HUES48 (cell line): ENCODE measurements around the gene SCN4A.

Experiments used
- H3K27ac ChIP-seq: one replicate; pipeline ENCODE4 v1.7.0; 2013; ENCODE audit warnings: low read depth, low read length, inconsistent platforms
- H3K27me3 ChIP-seq: 2 replicates; pipeline ENCODE4 v1.6.1; 2013; ENCODE audit warnings: mild to moderate bottlenecking, low read length; ENCODE audit not compliant: control insufficient read depth, insufficient read depth
- H3K36me3 ChIP-seq: 2 replicates; pipeline ENCODE4 v1.6.1; 2013; ENCODE audit warnings: low read length; ENCODE audit not compliant: control insufficient read depth, insufficient read depth
- H3K4me1 ChIP-seq: 2 replicates; pipeline ENCODE4 v1.6.1; 2013; ENCODE audit warnings: mild to moderate bottlenecking, low read length; ENCODE audit not compliant: control insufficient read depth, insufficient read depth
- H3K4me3 ChIP-seq: 2 replicates; pipeline ENCODE4 v1.5.1; 2013; ENCODE audit warnings: mild to moderate bottlenecking, low read depth, low read length
- H3K9ac ChIP-seq: 2 replicates; pipeline ENCODE4 v1.6.1; 2013; ENCODE audit warnings: mild to moderate bottlenecking, low read depth, low read length, moderate library complexity
- H3K9me3 ChIP-seq: 2 replicates; pipeline ENCODE4 v1.6.1; 2013; ENCODE audit warnings: low read length; ENCODE audit not compliant: control insufficient read depth, insufficient read depth

The SCN4A gene

DNA sequence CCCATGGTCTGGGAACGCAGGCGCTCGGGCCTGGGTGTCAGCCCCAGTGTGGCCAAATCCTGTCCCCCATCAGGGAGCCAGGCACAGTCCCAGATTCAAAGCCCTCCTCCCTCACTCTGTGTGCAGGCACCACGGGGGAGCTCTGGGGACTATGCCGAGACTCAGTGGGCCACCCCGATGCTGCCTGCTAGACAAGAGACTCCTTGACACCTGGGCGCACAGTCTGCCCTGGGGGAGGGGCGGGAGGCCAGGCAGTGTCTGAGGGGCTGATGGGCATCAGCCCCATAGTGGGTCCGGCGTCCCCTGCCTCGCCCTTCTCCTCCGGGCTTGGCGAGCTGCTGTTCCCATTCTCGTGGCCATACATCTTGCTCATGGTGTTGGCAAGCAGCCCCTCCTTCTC is 32.1 kb downstream of the SCN4A start:
- H3K36me3 ChIP-seq: peaks cover 15% of the 10 kb centered on the region; the same call in 1 of the 2 replicates
- H3K27me3 ChIP-seq: no peaks in the 10 kb centered on the region
- no peaks in the 10 kb centered on the region for H3K4me1 ChIP-seq

DNA sequence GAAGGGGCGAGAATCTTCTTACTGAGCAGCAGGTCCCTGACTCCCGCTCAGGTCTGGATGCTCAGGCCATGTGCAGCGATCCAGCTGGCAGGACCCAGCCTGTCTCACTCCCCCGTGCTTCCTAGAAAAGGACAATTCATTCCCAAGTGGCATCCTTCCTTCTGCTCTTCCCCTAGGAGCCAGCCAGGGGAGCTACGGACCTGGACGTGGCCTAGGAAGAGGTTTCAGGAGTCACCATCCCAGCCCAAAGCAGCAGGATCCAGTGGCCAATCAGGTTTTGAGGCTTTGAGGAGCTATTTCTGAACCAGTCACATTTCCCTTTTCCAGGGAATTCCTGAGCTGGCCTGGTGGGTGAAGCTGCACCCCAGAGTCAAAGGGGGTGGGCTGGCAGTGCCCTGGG is 32.8 kb downstream of the SCN4A start:
- Histone ChIP-seq H3K9me3 (no peaks in the 10 kb centered on the region), H3K9ac (no peak overlapping the region), H3K4me3 (no peak overlapping the region), H3K27ac (no peak overlapping the region), H3K4me1 (no peaks in the 10 kb centered on the region), H3K36me3 (peaks cover 15% of the 10 kb centered on the region; the same call in 1 of the 2 replicates), H3K27me3 (no peaks in the 10 kb centered on the region)

More for the DNA sequence above, 32.1 kb downstream of the SCN4A start:
- H3K9me3 ChIP-seq: no peaks in the 10 kb centered on the region
- no peak overlapping the region for H3K4me3 ChIP-seq
- H3K27ac ChIP-seq: no peak overlapping the region
- H3K9ac ChIP-seq: no peak overlapping the region

DNA sequence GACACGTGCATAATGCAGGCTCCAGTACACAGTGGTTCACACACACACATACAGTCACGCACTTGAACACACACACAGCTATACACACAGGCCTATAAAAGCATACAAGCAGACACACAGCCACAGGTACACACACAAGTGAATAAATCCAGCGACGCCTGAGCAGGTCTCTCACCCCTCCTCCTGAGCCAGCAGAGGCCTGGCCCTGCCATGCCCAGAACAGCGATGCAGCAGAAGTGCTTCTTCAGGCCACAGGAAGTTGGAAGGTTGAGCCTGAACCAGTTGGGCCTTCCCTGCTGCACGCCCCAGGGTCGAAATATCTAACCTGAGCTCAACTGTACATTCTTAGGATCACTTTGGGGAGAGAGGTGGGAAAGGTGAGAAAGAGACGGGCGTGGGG is 33.3 kb downstream of the SCN4A start:
- Histone ChIP-seq H3K4me3 (no peak overlapping the region), H3K27ac (no peak overlapping the region), H3K9ac (no peak overlapping the region), H3K27me3 (no peaks in the 10 kb centered on the region), H3K4me1 (no peaks in the 10 kb centered on the region), H3K9me3 (no peaks in the 10 kb centered on the region), H3K36me3 (peaks cover 15% of the 10 kb centered on the region; the same call in 1 of the 2 replicates)

DNA sequence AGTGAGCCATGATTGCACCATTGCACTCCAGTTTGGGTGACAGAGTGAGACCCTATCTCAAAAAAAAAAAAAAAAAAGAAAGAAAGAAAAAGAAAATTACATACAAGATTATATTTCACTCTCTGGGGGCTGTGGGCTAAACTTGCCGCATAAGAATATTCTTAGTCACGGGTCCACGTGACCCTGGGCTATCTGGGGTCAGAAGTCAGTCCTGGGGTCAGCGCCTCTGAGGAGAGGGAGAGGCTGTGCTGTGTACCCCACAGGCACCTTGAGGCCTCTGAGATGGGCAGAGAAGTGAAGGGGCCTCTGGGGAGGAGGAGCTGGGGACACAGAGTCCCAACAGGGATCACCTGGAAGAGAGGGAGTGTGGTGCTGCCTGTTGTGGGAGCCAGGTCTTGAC is 34.8 kb downstream of the SCN4A start:
- no peak overlapping the region for H3K9ac ChIP-seq
- H3K27me3 ChIP-seq: no peaks in the 10 kb centered on the region
- no peak overlapping the region for H3K4me3 ChIP-seq
- no peaks in the 10 kb centered on the region for H3K9me3 ChIP-seq
- peaks cover 15% of the 10 kb centered on the region; the same call in 1 of the 2 replicates for H3K36me3 ChIP-seq
- H3K4me1 ChIP-seq: no peaks in the 10 kb centered on the region
- no peak overlapping the region for H3K27ac ChIP-seq

DNA sequence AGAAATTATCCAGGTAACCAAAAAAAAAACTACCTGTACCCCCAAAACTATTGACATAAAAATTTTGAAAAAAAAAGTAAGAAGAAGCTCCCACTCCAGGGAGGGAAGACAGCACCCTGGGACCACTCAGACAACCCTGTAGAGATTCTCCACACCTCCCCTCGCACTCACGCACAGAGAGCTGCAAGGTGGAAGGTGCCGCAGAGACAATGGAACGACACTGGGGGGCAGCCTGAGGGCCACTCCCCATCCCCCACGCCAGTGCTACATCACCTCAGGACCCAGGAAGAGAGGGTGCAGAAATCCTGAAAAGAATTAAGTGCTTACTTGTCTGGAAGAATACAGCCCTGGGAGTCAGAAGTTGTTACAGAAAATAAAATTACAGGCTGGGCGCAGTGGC is 35.4 kb downstream of the SCN4A start:
- Histone ChIP-seq H3K4me3 (no peak overlapping the region), H3K27me3 (no peaks in the 10 kb centered on the region), H3K9ac (no peak overlapping the region), H3K27ac (no peak overlapping the region), H3K4me1 (peaks cover 3% of the 10 kb centered on the region; the same call in 1 of the 2 replicates), H3K36me3 (peaks cover 10% of the 10 kb centered on the region; the same call in 1 of the 2 replicates), H3K9me3 (no peaks in the 10 kb centered on the region)

DNA sequence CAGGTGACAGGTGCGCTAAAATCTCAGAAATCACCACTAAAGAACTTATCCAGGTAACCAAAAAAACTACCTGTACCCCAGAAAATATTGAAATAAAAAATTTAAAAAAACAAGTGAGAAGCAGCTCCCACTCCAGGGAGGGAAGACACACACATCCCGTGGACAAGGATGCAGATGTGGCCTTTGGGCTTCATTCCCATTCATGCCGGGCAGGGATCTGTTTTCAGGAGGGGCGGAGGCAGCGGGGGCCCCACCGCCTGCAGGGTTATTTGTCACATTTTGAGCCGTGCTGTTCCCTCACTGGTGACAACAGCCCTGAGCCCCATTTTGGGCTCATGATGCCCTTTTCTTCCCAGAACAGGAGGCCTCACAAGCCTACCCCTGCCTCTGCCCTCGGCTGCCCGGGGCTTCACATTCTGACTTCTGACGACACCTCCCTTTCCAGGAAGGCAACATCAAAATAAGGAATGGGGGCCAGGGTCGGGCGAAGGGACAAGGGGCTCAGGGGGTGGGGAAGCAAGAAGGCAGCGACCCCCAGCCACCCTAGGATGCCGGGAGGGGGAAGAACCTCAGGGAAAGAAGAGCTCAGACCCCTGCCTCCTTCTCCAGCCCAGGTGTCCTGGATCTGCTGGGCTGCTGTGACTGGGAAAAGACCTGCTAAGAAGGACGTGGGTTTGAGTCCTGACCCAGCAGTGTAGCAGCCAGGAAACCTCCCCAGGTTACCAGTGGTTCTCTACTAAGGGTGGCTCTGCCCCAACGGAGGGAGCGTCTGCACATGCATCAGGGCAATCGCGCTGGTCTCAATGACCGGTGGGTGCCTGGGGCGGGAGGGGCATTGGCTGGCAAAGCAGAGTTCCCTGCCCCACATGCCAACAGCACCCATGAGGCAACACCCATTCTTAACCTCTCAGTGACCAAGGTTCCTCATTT is 38.3 kb downstream of the SCN4A start:
- no peaks in the 10 kb centered on the region for H3K36me3 ChIP-seq

DNA sequence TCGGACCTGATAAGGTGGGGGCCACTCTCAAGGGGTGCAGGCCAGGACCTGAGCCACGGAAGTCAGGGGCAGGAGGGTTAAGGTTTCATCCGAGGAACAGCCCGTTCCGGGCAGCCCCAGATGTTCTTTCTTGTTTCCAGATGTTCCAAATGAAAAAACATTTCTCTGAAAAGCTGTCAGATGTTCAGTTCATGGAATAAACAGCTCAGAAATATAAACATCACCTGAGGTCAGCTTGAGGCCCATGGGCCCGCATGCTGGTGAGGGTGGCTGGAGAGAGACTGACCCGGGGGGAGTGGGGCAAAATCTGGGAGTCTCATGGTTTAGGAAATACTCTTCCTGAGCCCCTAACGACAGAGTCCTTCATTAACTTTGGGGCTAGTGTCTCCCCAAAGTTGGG is 39.1 kb downstream of the SCN4A start:
- Histone ChIP-seq H3K27ac (no peak overlapping the region), H3K4me1 (peaks cover 9% of the 10 kb centered on the region; the same call in 1 of the 2 replicates), H3K27me3 (no peaks in the 10 kb centered on the region), H3K36me3 (no peaks in the 10 kb centered on the region), H3K9me3 (no peaks in the 10 kb centered on the region), H3K4me3 (no peak overlapping the region), H3K9ac (no peak overlapping the region)

More for the DNA sequence above, 38.3 kb downstream of the SCN4A start:
- no peak overlapping the region for H3K27ac ChIP-seq
- H3K9me3 ChIP-seq: no peaks in the 10 kb centered on the region
- no peak overlapping the region for H3K9ac ChIP-seq
- H3K27me3 ChIP-seq: no peaks in the 10 kb centered on the region
- no peak overlapping the region for H3K4me3 ChIP-seq
- H3K4me1 ChIP-seq: peaks cover 9% of the 10 kb centered on the region; the same call in 1 of the 2 replicates

DNA sequence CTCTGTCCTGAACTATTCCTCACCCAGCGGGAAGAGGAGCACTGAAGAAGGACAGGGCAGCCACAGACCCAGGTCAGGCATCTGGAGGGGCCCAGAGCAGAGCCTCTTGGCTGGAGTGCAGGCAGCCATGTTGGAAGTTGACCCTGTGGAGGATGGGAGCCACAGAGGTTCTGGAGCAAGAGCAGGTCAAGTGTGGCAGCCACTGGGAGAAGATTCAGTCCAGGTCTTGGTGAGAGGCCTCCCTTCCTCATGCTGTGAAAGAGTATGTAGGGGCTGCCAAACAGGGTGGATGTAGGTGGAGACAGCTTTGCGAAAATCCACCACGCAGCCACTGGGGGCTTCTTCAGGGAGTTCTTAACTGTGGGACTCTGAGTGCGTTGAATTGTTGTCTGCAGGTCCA is 40.0 kb downstream of the SCN4A start:
- no peaks in the 10 kb centered on the region for H3K36me3 ChIP-seq
- H3K4me1 ChIP-seq: peaks cover 9% of the 10 kb centered on the region; the same call in 1 of the 2 replicates
- no peak overlapping the region for H3K4me3 ChIP-seq
- H3K9ac ChIP-seq: no peak overlapping the region
- H3K27ac ChIP-seq: no peak overlapping the region
- H3K27me3 ChIP-seq: no peaks in the 10 kb centered on the region
- H3K9me3 ChIP-seq: no peaks in the 10 kb centered on the region

DNA sequence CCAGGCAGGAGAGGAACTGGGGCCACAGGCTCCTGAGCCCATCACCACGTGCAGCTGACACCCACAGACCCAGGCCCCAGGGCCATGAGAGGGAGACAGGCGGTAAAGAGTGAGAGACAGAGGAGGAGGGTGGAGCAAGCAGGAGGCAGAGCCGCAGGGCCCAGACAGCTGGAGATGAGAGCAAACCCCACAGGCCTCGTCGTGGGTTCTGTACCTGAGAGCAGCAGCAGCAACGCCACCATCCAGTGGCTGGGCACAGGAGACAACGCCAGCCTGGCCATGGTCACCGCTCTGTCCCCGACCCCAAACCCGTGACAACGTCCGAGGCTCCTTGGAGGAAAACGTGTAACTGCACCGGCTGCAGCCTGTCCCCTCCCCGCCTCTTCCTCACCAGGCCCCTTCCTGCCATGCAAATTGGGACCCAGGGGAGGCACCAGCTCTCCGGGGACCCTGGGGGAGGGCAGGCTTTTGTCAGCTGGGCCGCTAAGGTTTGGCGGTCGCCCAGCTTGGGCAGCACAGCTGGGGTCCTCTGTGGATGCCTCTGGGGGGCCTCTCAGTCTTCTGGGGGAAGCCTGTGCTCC is 40.6 kb downstream of the SCN4A start, which contains the start of gene CD79B:
Gene CD79B, minus strand, starts transcription at position 351 of the 581 bp plus-strand sequence. Its CDS starts 70 bp downstream, at position 281.
- Histone ChIP-seq H3K4me3 (no peak within 1 kb of the TSS), H3K27ac (no peak within 1 kb of the TSS), H3K9me3 (no peaks in the 10 kb centered on the region), H3K36me3 (no peaks in the 10 kb centered on the region), H3K27me3 (no peaks in the 10 kb centered on the region), H3K4me1 (peaks cover 9% of the 10 kb centered on the region; the same call in 1 of the 2 replicates), H3K9ac (no peak within 1 kb of the TSS)

DNA sequence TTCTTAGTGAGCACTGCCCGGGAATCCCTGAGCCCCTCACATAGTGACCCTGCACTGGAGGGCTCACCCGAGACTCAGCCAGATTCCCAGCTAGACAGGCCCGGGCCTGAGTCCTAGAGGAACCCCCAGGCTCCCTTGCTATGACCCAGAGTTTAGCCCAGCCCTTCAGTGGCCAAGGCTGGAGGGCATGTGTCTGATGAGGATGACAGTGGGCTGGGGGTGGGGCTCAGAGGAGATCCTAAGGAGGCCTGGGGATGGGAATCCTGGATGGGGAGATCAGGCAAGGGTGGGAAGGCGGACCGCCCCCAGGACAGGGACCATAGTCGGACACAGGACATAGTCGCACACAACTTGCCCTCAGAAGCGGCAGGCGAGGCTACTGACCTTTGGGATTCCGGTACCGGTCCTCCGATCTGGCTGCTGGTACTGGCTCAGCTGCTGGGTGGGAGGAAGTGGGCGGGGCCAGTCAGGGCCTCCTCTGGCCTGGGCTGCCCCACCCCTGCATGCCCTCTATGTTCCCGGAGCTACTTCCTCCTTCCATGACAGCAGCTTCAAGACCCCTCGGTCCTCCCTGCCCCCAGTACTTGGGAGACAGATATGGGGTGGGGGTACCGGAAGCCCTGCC is 41.7 kb downstream of the SCN4A start:
- Histone ChIP-seq H3K9me3 (no peaks in the 10 kb centered on the region), H3K27ac (no peak overlapping the region), H3K9ac (no peak overlapping the region), H3K4me3 (no peak overlapping the region), H3K27me3 (no peaks in the 10 kb centered on the region), H3K36me3 (no peaks in the 10 kb centered on the region), H3K4me1 (peaks cover 9% of the 10 kb centered on the region; the same call in 1 of the 2 replicates)
